ENCODE data around the gene DLG3.

GRCh38 chrX:70482300-70482699, 37.7 kb downstream of the DLG3 start:
- TF ChIP-seq CTCF (IDR thresholded peaks at IDR 0.05), result no peak
- no peak for TF ChIP-seq POLR2A (IDR thresholded peaks at IDR 0.05; ENCODE audit: low read depth)

All from esophagus muscularis mucosa (tissue), 3 donors.